NCI-H128 (cell line): ENCODE measurements around the gene SLC66A2.

ENCODE experiments used
- DNase-seq: peaks from one replicate; lab custom pipeline; 2025; ENCODE audit not compliant: unreplicated experiment; lab: John Stamatoyannopoulos, UW

Gene SLC66A2

GRCh38 chr18:79952456-79952995 is 1.1 kb upstream of the SLC66A2 start:
- DNase-seq = no peak

DNA sequence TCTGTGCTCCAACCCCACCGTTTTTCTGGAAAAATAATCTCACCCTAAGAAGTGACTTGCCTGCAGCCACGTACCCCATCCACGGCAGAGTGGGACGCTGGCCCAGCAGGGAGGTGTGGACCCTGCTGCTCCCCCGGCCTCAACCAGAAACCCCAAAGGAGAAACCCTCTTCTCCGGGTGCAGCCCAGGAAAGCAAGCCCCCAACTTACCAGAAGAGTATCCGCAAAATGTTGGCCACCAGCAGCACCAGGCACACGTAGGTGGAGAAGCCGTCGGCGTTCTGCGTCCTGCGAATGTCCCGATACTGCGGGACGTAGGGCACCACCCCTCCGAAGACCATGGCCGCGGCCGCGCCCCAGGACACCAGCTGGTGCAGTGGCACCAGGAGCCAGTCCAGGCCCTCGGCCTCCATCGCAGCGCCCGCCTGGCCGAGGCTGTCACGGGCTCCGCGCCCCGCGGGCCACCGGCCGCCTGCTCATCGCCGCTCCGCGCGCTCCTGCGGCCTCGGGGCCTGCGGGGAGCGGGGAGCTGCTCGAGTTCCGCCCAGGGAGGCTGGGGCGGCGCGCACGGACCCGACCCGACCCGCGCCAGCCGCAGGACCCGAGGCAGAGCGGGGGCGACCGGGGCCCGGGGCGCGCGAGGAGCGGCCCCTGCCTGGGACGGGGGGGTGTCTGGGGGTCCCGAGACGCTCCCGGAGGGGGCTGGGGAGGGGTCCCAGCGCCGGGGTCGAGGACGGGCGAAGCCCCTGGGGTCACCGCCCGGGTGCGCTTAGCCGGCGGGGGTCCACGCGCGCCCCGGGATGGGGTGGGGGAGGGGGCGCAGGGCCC is 725 bp downstream of the SLC66A2 start:
- DNase-seq = no peak

DNA sequence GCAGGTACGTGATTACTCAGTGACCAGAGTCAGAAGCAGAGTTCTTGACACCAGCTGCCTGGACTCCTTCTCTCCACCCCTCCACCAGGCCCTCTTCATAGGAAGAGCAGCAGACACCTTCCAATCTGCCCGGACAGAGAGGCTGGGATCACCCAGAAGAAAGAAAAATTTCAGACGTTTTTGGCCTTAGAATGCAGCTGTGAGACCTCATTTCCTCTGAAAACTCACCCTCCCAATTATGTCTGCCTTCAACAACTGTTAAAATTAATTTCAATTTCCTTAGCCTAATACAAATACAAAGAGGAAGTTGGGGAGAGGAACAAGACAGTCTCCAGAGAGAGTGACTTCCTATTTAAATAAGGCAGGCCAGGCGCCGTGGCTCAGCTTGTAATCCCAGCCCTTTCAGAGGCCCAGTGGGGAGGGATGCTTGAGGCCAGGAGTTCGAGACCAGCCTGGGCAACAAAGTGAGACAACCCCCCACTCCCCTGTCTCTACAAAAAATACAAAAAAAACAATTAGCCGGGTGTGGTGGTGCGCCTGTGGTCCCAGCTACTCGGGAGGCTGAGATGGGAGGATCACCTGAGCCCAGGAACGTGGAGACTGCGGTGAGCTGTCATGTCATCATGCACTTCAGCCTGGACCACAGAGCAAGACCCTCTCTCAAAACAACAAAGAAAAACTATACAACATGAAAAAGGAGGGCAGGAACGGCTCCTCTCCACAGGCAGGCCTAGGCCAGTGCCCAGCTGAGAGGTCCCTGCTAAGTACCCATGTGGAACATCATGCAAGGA is 1.6 kb downstream of the SLC66A2 start:
- DNase-seq = no peak

GRCh38 chr18:79948719-79949411 is 2.6 kb downstream of the SLC66A2 start:
- no peak for DNase-seq

DNA sequence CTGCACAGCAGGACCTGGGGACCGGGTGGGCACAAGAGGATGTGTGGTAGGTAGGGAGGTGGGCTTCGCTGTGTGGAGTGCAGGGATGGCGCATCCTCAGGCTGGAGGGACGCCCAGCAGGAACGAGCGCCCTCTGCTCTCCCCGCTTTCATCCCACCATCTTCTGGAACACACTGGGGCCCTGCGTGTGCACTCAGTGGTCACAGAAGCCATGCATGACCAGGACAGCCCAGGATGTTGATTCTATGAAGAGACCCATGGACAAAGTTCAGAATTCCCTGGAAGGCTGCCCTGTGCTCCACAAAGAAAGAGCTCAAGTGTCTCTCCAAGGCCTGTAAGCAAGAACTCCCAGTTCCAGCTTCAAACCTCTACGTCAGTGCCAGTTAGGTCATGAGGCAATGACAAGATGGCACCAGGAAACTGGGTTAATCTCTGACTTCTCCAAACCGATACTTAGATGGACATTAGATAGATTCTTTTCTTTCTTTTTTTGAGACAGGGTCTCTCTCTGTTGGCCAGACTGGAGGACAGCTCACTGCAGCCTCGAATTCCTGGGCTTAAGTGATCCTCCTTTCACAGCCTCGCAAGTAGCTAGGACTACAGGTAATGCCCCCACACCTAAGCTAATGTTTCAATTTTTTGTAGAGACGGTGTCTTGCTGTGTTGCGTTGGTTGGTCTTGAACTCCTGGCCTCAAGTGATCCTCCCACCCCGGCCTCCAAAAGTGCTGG is 3.4 kb downstream of the SLC66A2 start:
- DNase-seq = no peak

DNA sequence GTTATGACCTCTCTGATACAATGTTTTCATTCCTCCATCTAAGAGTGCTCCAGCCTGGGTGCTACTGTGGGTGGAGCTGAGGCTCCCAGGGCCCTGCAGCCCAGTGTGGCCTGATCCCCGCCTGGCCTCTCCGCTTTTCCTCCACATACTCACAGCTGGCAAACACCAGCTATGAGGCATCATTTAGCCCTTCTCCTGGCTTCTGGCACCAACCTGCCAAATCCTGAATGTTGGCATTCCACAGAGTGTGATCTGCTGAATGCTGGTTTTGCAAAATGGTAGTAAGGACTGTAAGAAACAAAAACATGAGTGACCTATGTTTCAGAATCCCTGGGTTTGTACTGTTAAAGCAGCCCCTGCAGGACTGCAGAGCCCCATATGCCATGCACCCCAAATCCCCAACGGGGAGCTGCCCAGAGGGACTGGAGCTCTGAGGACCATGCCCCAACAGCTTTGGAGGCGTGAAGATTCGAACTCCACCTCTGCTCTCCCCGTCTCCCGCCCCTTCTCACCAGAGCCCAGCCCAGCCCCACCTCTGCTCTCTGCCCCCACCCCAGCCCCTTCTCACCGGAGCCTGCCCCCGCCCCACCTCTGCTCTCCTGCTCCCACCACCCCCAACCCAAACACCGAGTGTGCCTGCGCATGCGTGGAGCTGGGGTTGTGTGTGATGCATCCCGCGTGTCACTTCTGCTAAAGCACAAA is 4.2 kb downstream of the SLC66A2 start:
- DNase-seq = no peak

DNA sequence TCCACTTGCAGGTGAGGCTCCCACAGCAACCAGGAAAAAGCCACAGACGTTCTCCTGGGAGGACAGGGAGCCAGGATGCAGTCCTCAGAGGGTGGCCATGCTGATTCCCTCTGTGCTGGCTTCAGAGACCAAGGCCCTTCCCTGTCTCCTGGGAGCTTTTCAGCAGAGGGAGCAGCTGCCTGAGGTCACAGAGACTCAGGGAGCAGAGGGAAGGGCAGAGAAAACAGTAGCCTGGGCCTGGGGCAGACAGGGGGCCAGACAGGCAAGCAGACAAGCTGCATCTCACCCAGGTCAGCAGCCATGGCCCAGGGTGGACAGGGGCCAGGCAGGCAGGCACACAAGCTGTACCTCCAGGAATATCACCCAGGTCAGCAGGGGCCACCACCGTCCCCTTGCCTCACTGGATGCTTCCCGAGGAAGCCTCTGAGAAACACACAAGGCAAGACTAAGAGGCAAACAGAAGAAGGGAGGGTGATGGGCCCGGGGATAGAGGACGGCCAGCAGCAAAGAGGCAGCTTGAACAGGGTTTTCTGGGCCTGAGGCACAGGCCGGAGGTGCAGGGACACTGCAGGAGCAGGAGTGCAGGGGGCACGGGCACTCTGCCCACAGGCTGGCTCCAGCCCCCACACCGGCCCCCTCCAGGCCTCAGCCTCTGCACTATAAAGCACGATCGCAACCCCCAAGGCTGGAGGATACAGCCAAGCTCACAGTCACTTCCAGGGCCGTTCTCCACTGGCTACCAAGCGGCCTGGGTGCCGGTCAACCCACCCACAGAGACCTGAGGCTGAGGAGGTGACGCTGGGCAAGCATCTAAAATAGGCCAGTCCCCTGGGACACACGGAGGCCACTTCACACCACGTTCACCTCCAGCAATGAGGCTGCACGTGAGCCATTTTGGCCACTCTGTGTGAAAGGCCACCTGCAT is 6.1 kb downstream of the SLC66A2 start:
- no peak for DNase-seq

DNA sequence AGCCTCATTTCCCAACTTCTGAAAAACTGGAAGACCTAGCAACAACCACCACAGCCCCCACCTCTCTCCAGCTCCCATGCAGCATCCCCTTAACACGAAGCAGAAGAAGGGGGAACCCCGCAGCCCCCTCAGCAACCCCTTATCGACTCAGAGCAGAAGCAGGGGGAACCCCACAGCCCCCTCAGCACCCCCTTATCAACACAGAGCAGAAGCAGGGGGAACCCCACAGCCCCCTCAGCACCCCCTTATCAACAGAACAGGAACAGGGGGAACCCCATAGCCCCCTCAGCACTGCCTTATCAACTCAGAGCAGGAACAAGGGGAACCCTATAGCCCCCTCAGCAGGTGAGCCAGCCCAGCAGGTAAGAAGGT is 6.7 kb downstream of the SLC66A2 start:
- no peak for DNase-seq

GRCh38 chr18:79944126-79944731 is 7.2 kb downstream of the SLC66A2 start:
- DNase-seq = no peak

DNA sequence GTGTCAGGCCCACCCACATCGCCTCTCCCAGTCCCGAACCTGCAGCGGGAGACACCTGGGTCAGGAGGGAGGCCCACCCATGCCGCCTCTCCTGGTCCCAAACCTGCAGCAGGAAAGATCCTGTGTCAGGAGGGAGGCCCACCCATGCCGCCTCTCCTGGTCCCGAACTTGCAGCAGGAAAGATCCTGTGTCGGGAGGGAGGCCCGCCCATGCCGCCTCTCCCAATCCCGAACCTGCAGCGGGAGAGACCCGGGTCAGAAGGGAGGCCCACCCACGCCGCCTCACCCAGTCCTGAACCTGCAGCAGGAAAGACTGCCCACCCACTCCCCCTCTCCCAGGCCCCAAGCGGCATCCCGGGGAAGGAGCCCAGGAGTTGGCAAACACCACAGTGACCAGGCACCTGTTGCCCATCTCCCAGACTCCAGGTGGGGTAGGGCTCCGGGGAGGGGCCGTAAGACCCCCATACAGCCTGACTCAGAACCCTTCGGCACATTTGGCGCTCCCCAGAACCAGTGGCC is 7.8 kb downstream of the SLC66A2 start:
- no peak for DNase-seq

DNA sequence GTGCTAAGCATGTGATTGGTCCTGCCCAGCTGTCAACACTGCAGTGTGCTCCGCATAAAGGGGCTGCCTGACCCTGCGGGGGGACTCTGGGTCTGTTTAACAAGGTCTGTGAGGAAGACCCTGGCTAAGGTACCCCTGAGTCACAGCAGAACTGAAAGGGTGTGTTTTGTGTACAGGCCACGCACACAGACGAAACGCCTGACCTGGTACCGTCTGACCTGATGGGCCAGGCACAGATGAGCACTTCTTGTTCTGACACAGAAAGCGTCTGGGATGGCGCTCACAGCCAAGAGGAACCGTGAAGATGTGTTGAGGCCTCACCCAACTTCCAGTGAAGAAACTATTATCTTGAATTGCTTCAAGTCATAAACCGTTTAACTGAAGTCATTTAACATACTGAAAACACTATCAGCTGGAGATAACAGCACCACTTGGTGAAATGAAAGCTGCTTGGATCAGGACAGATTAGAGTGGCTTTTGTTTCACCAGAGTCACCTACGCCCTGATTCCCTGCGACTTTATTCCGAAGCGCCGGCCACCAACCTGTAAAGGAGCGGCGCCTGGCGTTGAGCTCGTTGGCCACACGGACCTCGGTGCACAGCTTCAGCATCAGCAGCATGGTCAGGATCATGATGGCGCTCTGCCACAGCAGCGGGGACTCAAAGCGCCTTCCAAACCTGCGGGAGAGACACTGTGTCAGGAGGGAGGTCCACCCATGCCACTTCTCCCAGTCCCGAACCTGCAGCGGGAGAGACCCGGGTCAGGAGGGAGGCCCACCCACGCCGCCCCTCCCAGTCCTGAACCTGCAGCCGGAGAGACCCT is 8.5 kb downstream of the SLC66A2 start:
- DNase-seq = no peak

GRCh38 chr18:79942211-79942610 is 9.2 kb downstream of the SLC66A2 start:
- DNase-seq = no peak

DNA sequence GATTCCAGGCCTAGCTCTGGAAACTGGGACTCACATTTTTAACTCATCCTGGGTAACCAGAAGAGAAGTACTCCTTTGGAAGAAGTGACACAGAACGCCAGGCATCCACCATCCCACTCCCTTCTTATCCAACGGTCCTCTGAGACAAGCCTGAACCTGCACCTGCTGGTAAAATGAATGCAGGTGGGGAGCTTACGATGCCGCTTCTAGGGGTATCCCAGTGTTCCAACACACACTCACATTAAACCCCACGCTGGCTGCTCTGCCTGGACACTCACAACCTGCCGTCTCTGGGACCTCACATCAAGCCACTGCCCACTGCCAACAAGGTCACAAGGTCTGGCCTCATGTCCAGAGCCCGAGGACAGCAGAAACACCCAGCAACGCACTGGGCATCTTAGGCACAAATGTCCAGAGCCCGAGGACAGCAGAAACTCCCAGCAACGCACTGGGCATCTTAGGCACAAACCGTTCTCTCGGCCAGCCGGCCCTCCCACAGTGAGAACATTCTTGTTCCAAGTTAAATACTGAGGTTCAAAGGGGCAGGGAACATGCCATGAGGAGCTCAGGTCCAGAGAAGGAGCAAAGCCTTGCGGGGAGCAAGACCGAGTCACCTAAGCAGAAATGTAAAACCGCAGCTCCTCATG is 9.9 kb downstream of the SLC66A2 start:
- DNase-seq = no peak

DNA sequence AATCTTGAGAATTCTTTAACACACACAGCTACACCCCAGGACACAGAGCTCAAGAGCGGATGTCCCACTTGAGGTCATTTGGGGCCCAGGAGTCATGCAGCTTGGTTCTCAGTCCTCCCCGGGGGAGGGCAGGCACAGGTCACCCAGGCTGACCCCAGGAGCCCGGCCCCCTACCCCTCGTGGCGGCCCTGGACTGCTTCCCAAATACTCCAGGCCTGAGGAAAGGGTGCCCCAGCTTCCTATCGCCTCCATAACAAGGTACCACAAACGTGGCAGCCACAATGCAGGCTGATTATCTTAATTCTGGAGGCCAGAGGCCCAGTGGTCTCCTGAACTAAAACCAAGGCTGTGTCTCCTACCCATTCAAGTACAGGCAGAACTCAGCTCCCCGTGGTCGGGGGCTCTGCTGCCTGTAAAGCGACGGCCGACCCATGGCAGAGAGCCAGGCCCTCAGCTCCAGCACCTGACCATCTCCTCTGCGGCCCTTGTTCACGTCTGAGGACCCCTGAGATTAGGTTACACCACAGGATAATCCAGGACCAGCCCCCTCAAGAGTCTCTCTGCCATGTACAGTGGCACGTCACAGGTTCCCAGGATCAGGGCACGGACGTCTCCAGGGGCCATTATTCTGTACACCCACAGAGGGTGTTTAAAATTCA is 10.5 kb downstream of the SLC66A2 start:
- DNase-seq = no peak

- no peak for DNase-seq
Measured at GRCh38 chr18:79940126-79940813, 11.2 kb downstream of the SLC66A2 start.

DNA sequence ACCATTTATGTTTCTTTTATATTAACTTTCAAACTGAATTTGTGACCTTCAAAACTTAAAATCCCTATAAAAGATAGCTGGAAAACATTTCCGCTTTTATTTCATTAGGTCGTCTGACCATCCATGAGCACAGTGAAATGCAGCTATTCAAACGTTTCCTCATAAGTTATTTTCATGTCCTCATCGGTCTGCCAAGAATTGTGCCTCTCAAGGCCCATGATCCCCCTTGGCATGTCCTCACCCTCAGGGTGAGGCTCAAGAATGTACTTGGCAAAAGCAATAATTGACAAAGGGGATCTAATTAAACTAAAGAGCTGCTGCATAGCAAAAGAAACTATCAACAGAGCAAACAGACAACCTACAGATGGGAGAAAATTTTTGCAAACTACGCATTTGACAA is 12.4 kb downstream of the SLC66A2 start:
- DNase-seq = no peak
